GM08714 (cell line): ENCODE results near the gene DEPDC5.
"Not testable (repeated sequence)": the region's sequence is repeated elsewhere in the genome, so short reads cannot be mapped to it uniquely, and the experiment has no call there.

Source experiments
- H3K4me3 ChIP-seq: fragments of 200-500 bp; sonication (Bioruptor generic); 2 replicates; pipeline ENCODE4 v1.5.1; 2014; ENCODE audit warnings: mild to moderate bottlenecking, low read length, inconsistent platforms
- ZNF274 ChIP-seq: IDR thresholded peaks from 2 replicates; pipeline ENCODE4 v1.6.1; 2012; ENCODE audit warnings: mild to moderate bottlenecking, low read depth, low read length

The DEPDC5 gene

GRCh38 chr22:31764785-31765184, 11.0 kb downstream of the DEPDC5 start:
- TF ChIP-seq ZNF274: no peak
- H3K4me3 ChIP-seq: no peak overlapping the region

- no peak overlapping the region for H3K4me3 ChIP-seq
Measured at GRCh38 chr22:31768422-31769059, 14.7 kb downstream of the DEPDC5 start.

GRCh38 chr22:31773416-31773815, 19.6 kb downstream of the DEPDC5 start:
- no peak overlapping the region for H3K4me3 ChIP-seq
- no peak for TF ChIP-seq ZNF274

More at GRCh38 chr22:31768422-31769059, 14.7 kb downstream of the DEPDC5 start:
- TF ChIP-seq ZNF274: no peak

GRCh38 chr22:31776231-31776630, 22.4 kb downstream of the DEPDC5 start:
- H3K4me3 ChIP-seq: no peak overlapping the region
- TF ChIP-seq ZNF274: no peak

GRCh38 chr22:31789803-31790202, 36.0 kb downstream of the DEPDC5 start:
- no peak for TF ChIP-seq ZNF274

GRCh38 chr22:31790240-31790639, 36.4 kb downstream of the DEPDC5 start:
- no peak overlapping the region for H3K4me3 ChIP-seq
- TF ChIP-seq ZNF274: no peak

More at GRCh38 chr22:31789803-31790202, 36.0 kb downstream of the DEPDC5 start:
- no peak overlapping the region for H3K4me3 ChIP-seq

- H3K4me3 ChIP-seq: not testable (repeated sequence)
Measured at GRCh38 chr22:31799358-31799757, 45.5 kb downstream of the DEPDC5 start.

- TF ChIP-seq ZNF274: no peak
- H3K4me3 ChIP-seq: no peak overlapping the region
Measured at GRCh38 chr22:31800065-31800464, 46.2 kb downstream of the DEPDC5 start.

GRCh38 chr22:31800861-31801260, 47.0 kb downstream of the DEPDC5 start:
- H3K4me3 ChIP-seq: not testable (repeated sequence)

GRCh38 chr22:31802575-31802974, 48.8 kb downstream of the DEPDC5 start:
- no peak overlapping the region for H3K4me3 ChIP-seq
- TF ChIP-seq ZNF274: no peak

- H3K4me3 ChIP-seq: no peak overlapping the region
- TF ChIP-seq ZNF274: no peak
Measured at GRCh38 chr22:31806751-31807150, 52.9 kb downstream of the DEPDC5 start.

- no peak overlapping the region for H3K4me3 ChIP-seq
- TF ChIP-seq ZNF274: no peak
Measured at GRCh38 chr22:31812977-31813605, 59.3 kb downstream of the DEPDC5 start.

GRCh38 chr22:31813898-31814297, 60.1 kb downstream of the DEPDC5 start:
- not testable (repeated sequence) for H3K4me3 ChIP-seq

GRCh38 chr22:31814942-31815341, 61.1 kb downstream of the DEPDC5 start:
- TF ChIP-seq ZNF274: no peak
- no peak overlapping the region for H3K4me3 ChIP-seq

- H3K4me3 ChIP-seq: not testable (repeated sequence)
Measured at GRCh38 chr22:31815383-31815814, 61.6 kb downstream of the DEPDC5 start.

GRCh38 chr22:31816750-31817149, 62.9 kb downstream of the DEPDC5 start:
- TF ChIP-seq ZNF274: no peak
- H3K4me3 ChIP-seq: no peak overlapping the region
